Aorta (tissue), 5 donors: Measurements from ENCODE around the gene AMIGO1. TPM values are rescaled to one million over a fixed set of nuclear protein-coding genes. Genes with fewer than 3 reads are reported as not detected.

ENCODE experiments used
- ATAC-seq: fragments of 200-7000 bp; cut with Tn5 transposase; one replicate; pipeline ENCODE4 v1.9.1; 2022; ENCODE audit warnings: moderate library complexity; ENCODE audit not compliant: low FRiP score
- DNase-seq, 2 donors: peaks; one replicate each; pipeline ENCODE4 v3.0.0-alpha.2; 2020
- H3K27ac ChIP-seq, 2 donors: one replicate each; pipeline ENCODE4 v1.5.1; 2013; ENCODE audit warnings: low read length in 2 of 2, mild to moderate bottlenecking in 2 of 2, moderate library complexity in 2 of 2, control low read depth in 1 of 2, inconsistent platforms in 1 of 2, low read depth in 1 of 2
- H3K27me3 ChIP-seq, 2 donors: one replicate each; pipeline ENCODE4 v1.6.1; 2013; ENCODE audit warnings: control low read depth in 1 of 2, low read length in 1 of 2, mild to moderate bottlenecking in 1 of 2, moderate library complexity in 1 of 2; ENCODE audit not compliant: insufficient read depth in 2 of 2, control insufficient read depth in 1 of 2
- H3K36me3 ChIP-seq, 2 donors: one replicate each; pipeline ENCODE4 v1.6.1; 2013; ENCODE audit warnings: control low read depth in 1 of 2, low read length in 1 of 2, mild to moderate bottlenecking in 1 of 2; ENCODE audit not compliant: insufficient read depth in 2 of 2, control insufficient read depth in 1 of 2
- H3K4me1 ChIP-seq, 2 donors: one replicate each; pipeline ENCODE4 v1.6.1; 2013; ENCODE audit warnings: low read length in 2 of 2, control low read depth in 1 of 2, mild to moderate bottlenecking in 1 of 2, moderate library complexity in 1 of 2; ENCODE audit not compliant: insufficient read depth in 2 of 2, control insufficient read depth in 1 of 2
- H3K4me3 ChIP-seq, 2 donors: one replicate each; pipeline ENCODE4 v1.5.1; 2013; ENCODE audit warnings: low read length in 2 of 2, control low read depth in 1 of 2, mild to moderate bottlenecking in 1 of 2
- H3K9me3 ChIP-seq: one replicate; pipeline ENCODE4 v1.6.1; 2013; ENCODE audit warnings: mild to moderate bottlenecking, low read length; ENCODE audit not compliant: control insufficient read depth
- WGBS, 2 donors: extraction: QIAGEN DNeasy Blood & Tissue Kit; methylation state at CpG; one replicate each; pipeline ENCODE4 v1.1.7; 2013; 5-methylcytosine and 5-hydroxymethylcytosine counted together
- intact Hi-C, 2 donors: fragments of 100-400 bp; cut with DNase I; formaldehyde crosslinking; loops; one replicate each; pipeline versions ENCODE4 v1.14.2 to v1.15.0; 2022
- polyA plus RNA-seq, 2 donors: library from polyadenylated mRNA; stranded (reverse); fragments of 200-250 nt; gene quantifications; one replicate each; pipeline ENCODE4 v1.2.3, GENCODE V29; 2013
- total RNA-seq, 2 donors: library from RNA; stranded (reverse); fragmentation: NEBNext Ultra II Directional; extraction: Animal tissue kit (Norgen Biotek cat#: 25700); gene quantifications; one replicate each; pipeline ENCODE4 v1.2.1, GENCODE V29; 2021
- donor health status: healthy with polysubstance abuse.
- donor health status: Bipolar disorder and iron deficiency.
- donor health status: DM: no; HTN: no; CAD: no.
- donor health status: DM: no; HTN: no; CAD: no.
- donor health status: DM: yes; HTN: yes; CAD: no.

AMIGO1 gene
- total and polyA plus RNA-seq, 4 donors: 3.1 to 7.7 (median 4.2) TPM

DNA sequence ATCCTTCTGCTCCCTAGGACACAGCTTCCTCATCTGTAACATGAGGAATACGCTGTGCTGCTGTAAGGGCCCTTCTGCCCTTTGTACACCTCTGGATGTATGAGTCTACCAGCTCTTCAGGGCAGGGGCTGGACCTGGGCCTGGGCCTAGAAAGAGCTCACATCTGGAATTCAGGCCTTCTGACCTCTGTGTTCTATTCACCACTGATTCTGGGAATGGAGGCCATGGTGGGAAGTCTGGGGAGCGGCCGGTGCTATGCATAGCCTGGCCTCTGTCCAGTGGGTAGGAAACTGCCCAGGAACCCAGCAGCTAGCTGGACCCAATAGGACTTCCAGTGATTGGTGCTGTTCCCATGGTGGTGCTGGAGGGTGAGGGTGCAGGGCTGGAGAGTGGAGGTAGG, 19.2 kb upstream of the AMIGO1 start:
- H3K4me1 ChIP-seq: no peaks in the 10 kb centered on the region
- WGBS, 2 donors: 86% methylated on average over 3 of the region's 3 CpGs
- ATAC-seq: no peak
- DNase-seq: no peak
- intact Hi-C loops: no loop called here
- no peaks in the 10 kb centered on the region for H3K9me3 ChIP-seq
- no peak overlapping the region for H3K4me3 ChIP-seq
- H3K27ac ChIP-seq: no peak overlapping the region
- H3K36me3 ChIP-seq: no peaks in the 10 kb centered on the region
- no peaks in the 10 kb centered on the region for H3K27me3 ChIP-seq

DNA sequence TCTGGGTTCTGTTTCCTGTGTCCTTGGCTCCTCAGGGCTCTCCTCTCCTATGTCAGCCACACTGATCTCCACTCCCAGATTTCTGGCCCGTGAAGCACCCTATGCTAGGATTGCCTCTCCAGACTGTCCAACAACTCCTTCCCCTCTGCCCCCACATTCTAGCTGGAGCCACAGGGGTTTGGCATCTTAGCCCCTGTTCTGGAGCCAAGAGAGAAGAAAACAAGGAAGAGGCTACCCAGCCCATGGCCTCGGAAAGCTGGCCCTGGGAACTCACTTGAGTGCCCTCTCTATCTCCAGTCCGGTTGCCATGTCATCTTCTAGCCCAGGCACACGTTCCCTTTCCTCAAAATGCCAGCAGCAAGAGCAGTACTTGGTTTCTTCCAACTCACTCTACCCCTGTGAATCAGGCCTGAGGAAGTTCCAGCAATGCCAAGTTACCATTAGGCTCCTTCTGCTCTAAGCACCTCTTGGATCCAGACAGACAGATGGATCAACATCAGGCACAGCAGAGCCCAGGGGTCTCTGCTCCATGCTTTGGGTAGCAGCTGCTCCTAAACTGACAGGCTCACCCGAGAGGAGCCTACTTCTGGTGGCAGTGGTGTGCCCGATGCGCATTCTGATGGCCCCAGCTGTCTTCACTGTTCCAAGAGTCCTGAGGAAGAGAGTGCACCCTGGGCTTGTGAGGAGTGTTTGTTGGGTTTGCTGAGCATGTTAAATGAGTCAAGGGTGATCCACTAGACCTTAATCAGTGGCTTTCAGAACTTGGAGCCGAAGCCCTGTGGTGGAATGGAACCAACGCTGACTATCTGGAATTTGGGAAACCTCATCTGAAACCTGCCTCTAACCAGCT, 18.5 kb upstream of the AMIGO1 start:
- Histone ChIP-seq H3K36me3 (no peaks in the 10 kb centered on the region), H3K27me3 (no peaks in the 10 kb centered on the region), H3K9me3 (no peaks in the 10 kb centered on the region), H3K4me1 (no peaks in the 10 kb centered on the region), H3K27ac (no peak overlapping the region), H3K4me3 (no peak overlapping the region)
- ATAC-seq (no peak), DNase-seq (no peak)
- WGBS, 2 donors: 75 to 82% methylated on average over 9 of the region's 9 CpGs
- intact Hi-C loops: no loop called here

DNA sequence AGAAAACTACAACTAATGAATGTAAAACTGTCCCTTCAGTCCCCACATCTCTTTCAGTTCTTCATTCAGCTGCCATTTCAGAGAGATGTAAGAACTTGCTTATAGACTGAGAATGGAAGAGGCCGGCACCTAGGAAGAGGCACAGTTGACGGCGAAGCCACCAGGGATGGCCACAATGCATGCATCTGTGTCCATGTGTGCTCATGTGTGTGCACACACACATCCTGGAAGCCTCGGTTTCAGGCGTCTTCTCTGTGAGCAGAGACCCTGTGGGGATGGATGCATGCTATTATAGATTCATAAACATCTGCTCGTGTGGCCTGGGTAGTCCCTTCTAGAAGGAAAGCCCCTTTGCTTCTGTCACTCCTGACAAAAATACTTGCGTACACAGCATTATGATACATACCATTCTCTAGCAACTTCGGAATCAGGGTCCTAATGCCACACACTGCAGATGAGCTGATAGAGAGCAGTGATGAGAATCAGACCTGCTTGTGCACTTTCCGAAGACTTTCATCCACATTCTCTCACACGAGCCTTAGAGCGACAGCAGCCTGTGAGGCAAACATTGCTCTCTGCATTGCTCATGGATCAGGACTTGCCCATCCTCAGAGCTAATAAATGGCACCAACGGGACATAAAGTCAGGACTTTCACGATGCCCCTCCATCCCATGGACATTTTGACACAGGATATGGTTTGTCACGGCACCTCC, 17.7 kb upstream of the AMIGO1 start:
- Histone ChIP-seq H3K36me3 (no peaks in the 10 kb centered on the region), H3K4me1 (no peaks in the 10 kb centered on the region), H3K27ac (no peak overlapping the region), H3K27me3 (no peaks in the 10 kb centered on the region), H3K4me3 (no peak overlapping the region), H3K9me3 (no peaks in the 10 kb centered on the region)
- intact Hi-C loops: no loop called here
- ATAC-seq: no peak
- 74 to 75% methylated on average over 14 of the region's 14 CpGs for WGBS, 2 donors
- no peak for DNase-seq

DNA sequence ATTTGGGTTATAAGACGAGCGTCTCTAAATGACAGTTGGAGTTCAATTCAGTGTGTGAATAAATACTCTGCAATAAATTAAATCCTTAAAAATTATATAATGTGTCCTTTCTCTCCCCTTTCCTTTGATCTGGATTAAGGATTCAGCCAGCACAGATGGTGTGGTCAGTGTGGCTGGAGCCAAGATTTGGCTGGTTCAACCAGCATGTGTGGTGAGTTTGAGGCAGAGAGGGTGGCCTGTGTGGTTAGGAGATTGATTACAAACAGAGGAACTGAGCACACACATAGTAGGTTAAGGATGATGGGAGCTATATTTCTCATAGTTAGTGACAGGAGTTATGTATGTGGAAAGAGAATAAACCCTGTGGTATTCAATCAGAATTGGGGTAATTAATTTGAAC, 14.2 kb upstream of the AMIGO1 start:
- H3K4me1 ChIP-seq: no peaks in the 10 kb centered on the region
- no peaks in the 10 kb centered on the region for H3K27me3 ChIP-seq
- H3K4me3 ChIP-seq: no peak overlapping the region
- no peak for DNase-seq
- WGBS, 2 donors: 93% methylated on average over 2 of the region's 2 CpGs
- no peak for ATAC-seq
- no peaks in the 10 kb centered on the region for H3K36me3 ChIP-seq
- H3K9me3 ChIP-seq: no peaks in the 10 kb centered on the region
- intact Hi-C loops: no loop called here
- no peak overlapping the region for H3K27ac ChIP-seq

DNA sequence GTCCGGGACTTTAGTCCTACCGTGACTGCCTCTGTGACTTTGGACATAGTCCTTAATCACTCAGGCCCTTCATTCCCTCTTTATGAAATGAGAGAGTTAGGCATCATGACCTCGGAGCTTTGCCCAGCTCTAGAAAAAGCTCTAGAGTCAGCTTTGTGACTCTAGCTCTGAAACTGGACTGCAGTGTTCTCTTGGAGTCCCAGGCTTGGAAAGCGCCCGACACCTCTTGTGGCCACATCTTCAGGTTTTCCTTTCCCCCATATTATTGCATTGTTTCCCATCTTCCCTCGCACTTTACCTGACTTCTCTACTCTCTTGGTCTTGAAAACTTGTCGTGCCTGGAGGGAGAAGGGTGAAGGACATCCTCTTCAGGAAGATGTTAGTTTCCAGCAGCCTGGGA, 12.5 kb upstream of the AMIGO1 start:
- intact Hi-C loops: no loop called here
- no peaks in the 10 kb centered on the region for H3K27me3 ChIP-seq
- no peak for DNase-seq
- no peaks in the 10 kb centered on the region for H3K36me3 ChIP-seq
- WGBS, 2 donors: 86 to 89% methylated on average over 7 of the region's 7 CpGs
- H3K4me3 ChIP-seq: no peak overlapping the region
- H3K9me3 ChIP-seq: no peaks in the 10 kb centered on the region
- no peak for ATAC-seq
- no peaks in the 10 kb centered on the region for H3K4me1 ChIP-seq
- H3K27ac ChIP-seq: no peak overlapping the region

DNA sequence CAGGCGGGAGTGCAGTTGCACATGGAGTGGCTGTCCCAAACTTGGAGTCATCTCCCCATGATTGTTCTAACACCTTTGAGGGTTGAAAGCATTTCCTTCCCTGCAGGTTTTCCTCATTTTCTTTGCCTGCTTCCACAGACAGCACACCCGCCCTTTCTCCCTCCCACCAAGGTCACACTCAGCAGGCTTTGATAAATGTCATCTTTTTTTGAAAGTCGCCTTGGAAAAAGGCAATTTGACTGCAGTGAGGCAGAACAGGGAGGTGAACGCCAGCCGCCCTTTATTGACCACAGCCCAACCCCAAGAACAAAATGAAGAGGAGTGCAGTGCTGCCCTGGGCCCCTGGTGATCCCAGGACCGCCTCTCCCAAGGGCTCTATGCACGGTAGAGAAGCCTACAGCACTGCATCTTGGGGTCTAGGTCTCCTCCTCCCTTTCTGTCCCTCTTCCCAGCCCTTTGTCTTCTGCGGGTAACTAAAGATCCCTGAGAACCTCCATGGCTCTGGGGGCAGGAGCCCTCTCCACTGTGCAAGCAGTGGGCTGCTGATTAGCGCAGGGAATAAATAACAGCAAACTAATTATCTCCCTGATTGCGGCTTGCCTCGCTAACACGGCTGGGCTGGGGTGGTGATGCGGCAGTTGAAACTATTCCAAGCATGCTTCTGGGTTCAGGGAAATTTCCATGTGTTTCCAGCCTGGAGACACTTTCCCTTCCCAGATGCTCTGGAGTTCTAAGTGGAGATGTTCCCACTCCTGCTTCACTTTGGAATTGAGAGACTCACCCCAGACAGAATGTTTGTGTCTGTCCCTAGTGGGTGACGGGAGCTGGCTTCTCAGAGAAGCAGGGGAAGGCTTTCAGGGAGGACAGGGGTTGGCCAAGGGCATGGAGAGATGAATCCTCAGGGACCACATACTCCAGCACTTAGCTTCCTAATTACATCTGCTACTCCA, 11.8 kb upstream of the AMIGO1 start:
- Histone ChIP-seq H3K27ac (no peak overlapping the region), H3K27me3 (no peaks in the 10 kb centered on the region), H3K36me3 (no peaks in the 10 kb centered on the region), H3K4me1 (no peaks in the 10 kb centered on the region), H3K4me3 (no peak overlapping the region), H3K9me3 (no peaks in the 10 kb centered on the region)
- ATAC-seq: no peak
- intact Hi-C loops: no loop called here
- WGBS, 2 donors: 69 to 71% methylated on average over 14 of the region's 14 CpGs
- DNase-seq: no peak

DNA sequence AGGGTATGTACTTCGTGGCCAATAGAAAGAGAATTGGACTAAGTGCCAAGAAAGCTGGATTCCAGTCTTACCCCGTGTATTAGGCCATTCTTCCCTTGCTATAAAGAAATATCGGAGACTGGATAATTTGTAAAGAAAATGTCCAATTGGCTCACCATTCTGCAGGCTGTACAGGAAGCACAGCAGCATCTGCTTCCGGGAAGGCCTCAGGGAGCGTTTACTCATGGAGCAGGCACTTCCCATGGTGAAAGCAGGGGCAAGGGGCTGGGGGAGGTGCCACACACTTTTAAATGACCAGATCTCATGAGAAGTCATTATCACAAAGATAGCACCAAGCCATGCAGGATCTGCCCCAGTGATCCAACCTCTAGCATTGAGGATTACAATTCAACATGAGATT, 7.8 kb upstream of the AMIGO1 start:
- Histone ChIP-seq H3K27me3 (no peaks in the 10 kb centered on the region), H3K36me3 (no peaks in the 10 kb centered on the region), H3K4me1 (no peaks in the 10 kb centered on the region), H3K27ac (no peak overlapping the region), H3K4me3 (no peak overlapping the region), H3K9me3 (no peaks in the 10 kb centered on the region)
- WGBS, 2 donors: 83 to 88% methylated on average over 5 of the region's 5 CpGs
- intact Hi-C loops: no loop called here
- no peak for DNase-seq
- no peak for ATAC-seq

DNA sequence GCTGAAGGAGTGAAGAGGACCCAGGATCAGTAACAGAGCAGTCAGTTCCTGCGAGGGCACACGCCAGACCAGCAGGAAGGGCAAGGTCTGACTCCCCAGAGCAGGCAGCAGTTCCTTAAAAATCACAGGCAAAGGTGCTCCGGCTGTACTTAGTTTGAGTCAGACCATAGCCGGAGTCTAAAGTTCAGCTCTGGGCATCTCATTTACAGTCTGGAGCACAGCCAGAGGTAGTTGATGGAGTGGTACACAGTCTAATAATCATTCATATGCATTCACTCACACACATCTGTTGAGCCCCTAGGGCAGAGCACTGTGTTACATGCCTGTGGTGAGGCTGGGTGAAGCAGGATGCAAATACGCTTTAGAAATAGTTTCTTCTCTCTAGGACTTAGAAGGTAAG, 7.3 kb upstream of the AMIGO1 start:
- Histone ChIP-seq H3K27ac (no peak overlapping the region), H3K4me1 (no peaks in the 10 kb centered on the region), H3K9me3 (no peaks in the 10 kb centered on the region), H3K4me3 (no peak overlapping the region), H3K27me3 (no peaks in the 10 kb centered on the region), H3K36me3 (no peaks in the 10 kb centered on the region)
- WGBS, 2 donors: 85 to 89% methylated on average over 5 of the region's 5 CpGs
- DNase-seq (no peak), ATAC-seq (no peak)
- intact Hi-C loops: no loop called here
